ENCODE measurements around the gene ATP5PD.

DNA sequence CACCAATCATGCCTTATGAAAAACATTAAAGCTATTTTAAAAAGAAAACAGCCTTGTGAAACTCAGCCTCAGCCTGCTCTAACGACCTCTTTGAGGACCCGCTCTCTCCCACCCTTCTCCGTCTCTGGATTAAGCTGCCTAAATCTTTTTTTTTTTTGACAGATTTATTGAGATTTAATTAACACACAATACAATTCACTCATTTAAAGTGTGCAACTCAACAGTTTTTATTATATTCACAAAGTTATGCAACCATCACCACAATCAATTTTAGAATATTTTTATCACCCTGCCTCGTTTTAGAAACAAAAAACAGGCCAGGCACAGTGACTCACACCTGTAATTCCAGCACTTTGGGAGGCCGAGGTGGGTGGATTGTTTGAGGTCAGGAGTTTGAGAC, 50.9 kb downstream of the ATP5PD start:
- TF ChIP-seq, protein P1, sequence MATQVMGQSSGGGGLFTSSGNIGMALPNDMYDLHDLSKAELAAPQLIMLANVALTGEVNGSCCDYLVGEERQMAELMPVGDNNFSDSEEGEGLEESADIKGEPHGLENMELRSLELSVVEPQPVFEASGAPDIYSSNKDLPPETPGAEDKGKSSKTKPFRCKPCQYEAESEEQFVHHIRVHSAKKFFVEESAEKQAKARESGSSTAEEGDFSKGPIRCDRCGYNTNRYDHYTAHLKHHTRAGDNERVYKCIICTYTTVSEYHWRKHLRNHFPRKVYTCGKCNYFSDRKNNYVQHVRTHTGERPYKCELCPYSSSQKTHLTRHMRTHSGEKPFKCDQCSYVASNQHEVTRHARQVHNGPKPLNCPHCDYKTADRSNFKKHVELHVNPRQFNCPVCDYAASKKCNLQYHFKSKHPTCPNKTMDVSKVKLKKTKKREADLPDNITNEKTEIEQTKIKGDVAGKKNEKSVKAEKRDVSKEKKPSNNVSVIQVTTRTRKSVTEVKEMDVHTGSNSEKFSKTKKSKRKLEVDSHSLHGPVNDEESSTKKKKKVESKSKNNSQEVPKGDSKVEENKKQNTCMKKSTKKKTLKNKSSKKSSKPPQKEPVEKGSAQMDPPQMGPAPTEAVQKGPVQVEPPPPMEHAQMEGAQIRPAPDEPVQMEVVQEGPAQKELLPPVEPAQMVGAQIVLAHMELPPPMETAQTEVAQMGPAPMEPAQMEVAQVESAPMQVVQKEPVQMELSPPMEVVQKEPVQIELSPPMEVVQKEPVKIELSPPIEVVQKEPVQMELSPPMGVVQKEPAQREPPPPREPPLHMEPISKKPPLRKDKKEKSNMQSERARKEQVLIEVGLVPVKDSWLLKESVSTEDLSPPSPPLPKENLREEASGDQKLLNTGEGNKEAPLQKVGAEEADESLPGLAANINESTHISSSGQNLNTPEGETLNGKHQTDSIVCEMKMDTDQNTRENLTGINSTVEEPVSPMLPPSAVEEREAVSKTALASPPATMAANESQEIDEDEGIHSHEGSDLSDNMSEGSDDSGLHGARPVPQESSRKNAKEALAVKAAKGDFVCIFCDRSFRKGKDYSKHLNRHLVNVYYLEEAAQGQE (IDR thresholded peaks at IDR 0.05; ENCODE audit: insufficient replicate concordance, low read depth) = no peak
- TF ChIP-seq, protein P2, sequence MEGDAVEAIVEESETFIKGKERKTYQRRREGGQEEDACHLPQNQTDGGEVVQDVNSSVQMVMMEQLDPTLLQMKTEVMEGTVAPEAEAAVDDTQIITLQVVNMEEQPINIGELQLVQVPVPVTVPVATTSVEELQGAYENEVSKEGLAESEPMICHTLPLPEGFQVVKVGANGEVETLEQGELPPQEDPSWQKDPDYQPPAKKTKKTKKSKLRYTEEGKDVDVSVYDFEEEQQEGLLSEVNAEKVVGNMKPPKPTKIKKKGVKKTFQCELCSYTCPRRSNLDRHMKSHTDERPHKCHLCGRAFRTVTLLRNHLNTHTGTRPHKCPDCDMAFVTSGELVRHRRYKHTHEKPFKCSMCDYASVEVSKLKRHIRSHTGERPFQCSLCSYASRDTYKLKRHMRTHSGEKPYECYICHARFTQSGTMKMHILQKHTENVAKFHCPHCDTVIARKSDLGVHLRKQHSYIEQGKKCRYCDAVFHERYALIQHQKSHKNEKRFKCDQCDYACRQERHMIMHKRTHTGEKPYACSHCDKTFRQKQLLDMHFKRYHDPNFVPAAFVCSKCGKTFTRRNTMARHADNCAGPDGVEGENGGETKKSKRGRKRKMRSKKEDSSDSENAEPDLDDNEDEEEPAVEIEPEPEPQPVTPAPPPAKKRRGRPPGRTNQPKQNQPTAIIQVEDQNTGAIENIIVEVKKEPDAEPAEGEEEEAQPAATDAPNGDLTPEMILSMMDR (IDR thresholded peaks at IDR 0.05; ENCODE audit: insufficient read depth, low read length) = no peak
- TF ChIP-seq GABPA (IDR thresholded peaks at IDR 0.05; ENCODE audit: low read depth) = no peak

Measured in HL-60 (cell line).